Measurements from ENCODE around the gene NPC2. TPM values are rescaled to one million over a fixed set of nuclear protein-coding genes. Genes with fewer than 3 reads are reported as not detected.
"Not testable (repeated sequence)": the region's sequence is repeated elsewhere in the genome, so short reads cannot be mapped to it uniquely, and the experiment has no call there.

Gene NPC2
- total RNA-seq, 1 experiment from 2014 or later: 25.5 TPM

DNA sequence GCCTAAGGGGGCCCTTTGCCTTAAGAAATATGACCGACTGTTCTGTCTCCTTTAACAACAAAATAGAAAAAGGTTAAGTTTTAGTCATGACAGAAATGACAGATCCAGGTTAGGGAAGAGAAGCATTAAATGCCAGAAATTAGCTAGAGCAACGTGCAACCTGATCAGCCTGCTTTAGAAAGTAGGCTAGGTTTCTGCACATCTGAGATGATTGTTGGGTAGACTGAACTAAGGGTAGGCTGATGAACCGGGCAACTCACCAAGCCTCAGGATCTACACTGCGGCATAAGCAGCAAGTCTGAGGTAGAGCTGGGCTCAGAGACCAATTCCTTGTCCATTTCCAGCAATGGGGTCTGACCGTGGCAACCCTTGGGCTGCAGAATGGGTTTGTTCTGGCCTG, 29.4 kb downstream of the NPC2 start:
- Histone ChIP-seq H3K9me3 (no peaks in the 10 kb centered on the region), H3K4me3 (no peak overlapping the region), H3K36me3 (no peaks in the 10 kb centered on the region), H3K27me3 (no peaks in the 10 kb centered on the region)
- no peak for DNase-seq

DNA sequence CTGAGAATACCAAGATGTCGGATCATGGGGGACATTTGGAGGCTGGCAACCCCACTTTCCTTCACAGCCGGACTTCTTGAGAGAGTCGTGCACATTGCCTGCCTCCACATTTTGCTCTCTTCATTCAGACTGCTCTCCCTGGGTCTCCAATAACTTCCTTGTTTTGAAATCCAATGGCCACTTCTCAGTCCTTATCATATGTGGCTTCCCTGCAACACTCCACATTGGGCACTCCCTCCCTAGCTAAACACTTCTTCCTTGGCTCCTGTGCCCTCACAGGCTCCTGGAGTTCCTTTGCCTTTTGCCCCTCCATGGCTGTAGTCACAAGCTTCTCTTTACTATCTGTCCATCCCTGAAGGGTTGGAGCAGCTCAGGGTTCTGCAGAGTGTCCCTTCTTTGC, 30.1 kb downstream of the NPC2 start:
- no peaks in the 10 kb centered on the region for H3K36me3 ChIP-seq
- DNase-seq: no peak
- H3K27me3 ChIP-seq: no peaks in the 10 kb centered on the region
- no peaks in the 10 kb centered on the region for H3K9me3 ChIP-seq
- H3K4me3 ChIP-seq: no peak overlapping the region

DNA sequence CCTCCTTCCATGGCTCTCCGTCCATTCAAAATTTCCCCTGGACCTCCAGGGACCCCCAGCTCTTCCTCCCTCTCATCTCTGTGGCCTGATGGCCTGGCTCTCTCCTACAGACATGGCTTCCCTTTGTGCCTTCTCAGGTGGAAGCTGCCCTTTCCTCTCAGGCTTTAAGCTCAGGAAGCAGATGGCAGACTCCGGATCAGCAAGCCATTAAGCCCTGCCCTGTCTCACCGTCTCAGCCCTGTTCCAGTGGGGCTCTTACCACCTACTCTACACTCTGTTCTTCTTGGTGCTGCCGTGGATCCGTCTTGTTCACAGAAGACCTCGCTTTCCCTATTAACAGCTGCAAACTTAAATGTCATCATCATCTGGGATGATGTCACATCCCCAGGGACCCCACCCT, 33.1 kb downstream of the NPC2 start:
- H3K36me3 ChIP-seq: no peaks in the 10 kb centered on the region
- no peak for DNase-seq
- H3K9me3 ChIP-seq: no peaks in the 10 kb centered on the region
- no peaks in the 10 kb centered on the region for H3K27me3 ChIP-seq
- no peak overlapping the region for H3K4me3 ChIP-seq

DNA sequence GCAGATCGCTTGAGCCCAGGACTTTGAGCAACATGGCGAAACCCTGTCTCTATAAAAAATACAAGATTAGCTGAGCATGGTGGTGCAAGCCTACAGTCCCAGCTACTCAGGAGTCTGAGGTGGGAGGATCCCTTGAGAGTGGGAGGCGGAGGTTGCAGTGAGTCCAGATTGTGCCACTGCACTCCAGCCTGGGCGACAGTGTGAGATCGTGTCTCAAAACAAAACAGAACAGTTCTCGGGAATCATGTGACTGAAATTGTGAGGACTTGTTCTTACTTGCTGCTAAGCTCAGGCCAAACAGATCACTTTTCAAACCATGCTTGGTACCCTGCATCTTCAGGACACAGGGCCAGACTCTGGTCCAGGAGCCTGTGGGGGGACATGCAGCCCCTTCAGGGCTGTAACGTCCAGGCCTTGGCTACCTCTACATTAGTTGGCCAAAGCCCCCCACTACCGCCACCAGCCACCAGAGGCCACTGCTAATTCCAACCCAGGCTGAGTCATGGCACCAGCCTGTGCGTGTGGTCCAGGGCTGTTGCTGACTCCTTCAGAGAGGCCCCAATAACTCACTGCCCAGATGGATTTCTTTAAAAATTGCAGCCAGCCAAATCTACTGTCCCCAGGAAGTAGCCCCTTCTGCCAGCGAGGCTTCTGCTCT, 33.7 kb downstream of the NPC2 start:
- no peaks in the 10 kb centered on the region for H3K9me3 ChIP-seq
- no peaks in the 10 kb centered on the region for H3K27me3 ChIP-seq
- no peak overlapping the region for H3K4me3 ChIP-seq
- no peaks in the 10 kb centered on the region for H3K36me3 ChIP-seq
- DNase-seq: peak; percentile 69

DNA sequence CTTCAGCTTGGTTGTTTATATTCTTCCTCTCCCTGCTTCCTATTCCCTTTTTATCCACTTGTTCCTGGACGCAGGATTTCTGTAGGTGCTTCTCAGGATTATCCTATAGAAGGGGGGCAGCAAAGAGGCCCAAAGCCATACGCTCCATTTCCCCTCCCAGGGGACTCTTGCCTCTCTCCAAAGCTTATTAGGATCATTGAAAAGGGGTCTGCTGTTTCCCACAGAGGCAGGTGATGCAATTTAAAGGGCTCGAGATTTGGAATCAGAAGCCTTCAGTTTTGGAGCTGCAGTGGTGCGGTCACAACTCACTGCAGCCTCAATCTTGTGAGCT, 35.6 kb downstream of the NPC2 start:
- no peak overlapping the region for H3K4me3 ChIP-seq
- H3K36me3 ChIP-seq: no peaks in the 10 kb centered on the region
- no peak for DNase-seq
- H3K9me3 ChIP-seq: no peaks in the 10 kb centered on the region
- H3K27me3 ChIP-seq: no peaks in the 10 kb centered on the region

DNA sequence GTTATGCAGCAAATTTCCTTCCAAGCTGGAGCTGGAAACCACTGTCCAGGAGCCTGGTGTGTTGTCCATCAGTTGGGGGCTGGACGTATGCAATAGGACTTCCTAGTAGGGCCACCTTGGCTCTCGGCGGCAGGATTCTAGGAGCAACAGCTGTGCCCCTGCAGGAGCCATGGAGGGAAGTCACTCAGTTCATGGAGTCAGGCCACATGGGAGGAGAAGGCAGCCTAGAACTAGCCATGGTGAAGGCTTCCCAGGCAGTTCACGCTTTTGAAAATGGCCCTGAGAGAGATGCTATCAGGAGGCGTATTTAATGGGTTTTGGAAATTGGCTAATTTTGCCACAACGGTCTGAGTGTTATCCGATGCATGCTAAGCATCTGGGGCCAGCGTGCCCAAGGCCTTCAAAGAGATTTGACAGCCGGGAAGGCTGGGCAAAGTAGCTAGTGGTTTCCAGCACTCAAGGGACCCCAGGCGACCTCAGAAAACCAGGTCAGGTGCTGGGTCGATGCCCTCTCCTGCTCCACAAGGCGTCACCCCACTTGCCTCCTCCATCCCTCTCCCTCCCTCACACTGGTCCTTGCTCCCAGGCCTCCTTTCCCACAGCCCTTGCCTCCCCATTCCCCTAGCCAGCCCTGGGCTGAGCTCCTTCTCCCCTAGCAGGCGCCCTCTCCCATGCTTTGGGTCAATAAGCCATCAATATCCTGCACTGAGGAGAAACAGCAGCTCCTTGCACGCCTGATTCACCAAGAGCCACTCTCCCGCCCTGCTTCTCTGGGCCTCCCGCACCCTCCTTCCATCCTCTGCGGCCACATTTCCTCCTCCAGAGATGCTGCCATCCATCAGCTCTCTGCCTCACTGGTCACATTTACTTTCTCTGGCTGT, 36.2 kb downstream of the NPC2 start:
- H3K4me3 ChIP-seq: no peak overlapping the region
- H3K27me3 ChIP-seq: no peaks in the 10 kb centered on the region
- H3K36me3 ChIP-seq: no peaks in the 10 kb centered on the region
- no peak for DNase-seq
- H3K9me3 ChIP-seq: no peaks in the 10 kb centered on the region

DNA sequence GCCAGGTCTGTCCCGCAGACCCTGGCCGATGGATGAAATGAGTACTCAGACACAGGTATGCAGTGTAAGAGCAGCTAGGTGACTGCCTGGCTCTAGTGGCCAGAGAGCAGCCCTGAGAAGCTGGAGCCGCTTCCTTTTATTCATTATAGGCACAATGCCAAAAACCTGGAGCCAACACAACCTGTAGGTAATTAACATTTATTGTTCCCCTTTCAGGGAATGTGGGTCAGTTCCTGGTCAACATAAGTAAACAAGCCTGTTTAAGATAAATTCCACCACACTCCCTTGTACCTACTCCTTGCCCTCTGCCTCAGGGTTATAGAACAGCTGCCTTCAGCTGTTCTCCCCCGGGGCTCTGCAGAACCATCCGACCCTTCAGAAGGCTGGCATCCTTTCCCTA, 38.7 kb downstream of the NPC2 start:
- H3K36me3 ChIP-seq, H3K27me3 ChIP-seq, H3K4me3 ChIP-seq, H3K9me3 ChIP-seq, DNase-seq: not testable (repeated sequence)

DNA sequence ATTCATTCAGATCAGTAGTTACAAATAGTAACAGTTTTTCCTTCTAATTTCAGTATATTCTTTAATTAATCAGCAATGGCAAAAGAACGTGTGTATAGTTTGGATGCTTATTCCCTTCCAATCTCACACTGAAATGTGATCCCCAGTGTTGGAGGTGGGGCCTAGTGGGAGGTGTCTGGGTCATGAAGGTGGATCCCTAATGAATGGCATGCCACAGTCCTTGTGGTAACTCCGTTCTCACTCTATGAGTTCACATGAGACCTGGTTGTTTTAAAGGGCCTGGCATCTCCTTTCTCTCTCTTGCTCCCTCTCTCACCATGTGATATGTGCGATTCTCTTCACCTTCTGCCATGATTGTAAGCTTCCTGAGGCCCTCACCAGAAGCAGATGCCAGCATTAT, 48.2 kb downstream of the NPC2 start:
- no peaks in the 10 kb centered on the region for H3K9me3 ChIP-seq
- no peaks in the 10 kb centered on the region for H3K27me3 ChIP-seq
- no peak for DNase-seq
- H3K4me3 ChIP-seq: no peak overlapping the region
- H3K36me3 ChIP-seq: no peaks in the 10 kb centered on the region

DNA sequence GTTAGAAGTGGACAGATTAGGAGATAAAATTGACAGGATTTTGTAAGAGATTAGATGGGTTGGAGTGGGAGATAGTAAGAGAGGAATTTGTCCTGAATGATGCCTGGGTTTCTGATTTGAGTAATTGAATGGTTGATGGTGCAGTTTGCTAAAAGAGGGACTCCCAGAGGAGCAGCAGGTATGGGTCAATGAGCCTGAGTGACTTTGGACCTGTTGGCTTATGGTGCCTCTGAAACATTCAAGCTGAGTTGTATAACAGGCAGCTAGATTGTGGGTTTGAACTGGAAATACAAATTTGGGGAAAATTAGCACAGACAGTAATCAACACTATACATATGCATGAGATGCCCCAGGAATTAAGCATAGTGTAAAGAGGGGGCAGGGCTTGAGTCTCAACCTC, 50.3 kb downstream of the NPC2 start:
- no peak for DNase-seq
- Histone ChIP-seq H3K4me3 (no peak overlapping the region), H3K27me3 (no peaks in the 10 kb centered on the region), H3K9me3 (no peaks in the 10 kb centered on the region), H3K36me3 (no peaks in the 10 kb centered on the region)

DNA sequence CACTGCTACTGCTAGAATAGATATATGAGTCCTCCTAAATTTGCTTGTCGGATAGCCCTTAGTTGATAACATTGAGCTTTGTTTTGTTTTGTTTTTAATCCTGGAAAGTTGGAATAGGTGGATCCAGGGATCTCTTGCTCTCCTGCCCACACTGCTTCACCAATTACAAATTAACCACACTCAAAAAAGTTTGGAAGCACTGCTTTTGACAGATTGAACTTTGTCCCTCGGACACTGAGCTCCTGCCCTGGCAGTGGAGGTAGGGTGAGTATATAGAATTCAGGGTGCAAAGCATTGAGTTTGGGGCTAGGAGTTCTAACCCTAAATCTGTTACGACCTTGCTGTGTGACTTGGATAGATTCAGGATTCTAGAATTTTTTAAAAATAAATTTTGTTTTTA, 52.0 kb downstream of the NPC2 start:
- H3K36me3 ChIP-seq: no peaks in the 10 kb centered on the region
- DNase-seq: no peak
- no peak overlapping the region for H3K4me3 ChIP-seq
- H3K9me3 ChIP-seq: no peaks in the 10 kb centered on the region
- H3K27me3 ChIP-seq: no peaks in the 10 kb centered on the region

DNA sequence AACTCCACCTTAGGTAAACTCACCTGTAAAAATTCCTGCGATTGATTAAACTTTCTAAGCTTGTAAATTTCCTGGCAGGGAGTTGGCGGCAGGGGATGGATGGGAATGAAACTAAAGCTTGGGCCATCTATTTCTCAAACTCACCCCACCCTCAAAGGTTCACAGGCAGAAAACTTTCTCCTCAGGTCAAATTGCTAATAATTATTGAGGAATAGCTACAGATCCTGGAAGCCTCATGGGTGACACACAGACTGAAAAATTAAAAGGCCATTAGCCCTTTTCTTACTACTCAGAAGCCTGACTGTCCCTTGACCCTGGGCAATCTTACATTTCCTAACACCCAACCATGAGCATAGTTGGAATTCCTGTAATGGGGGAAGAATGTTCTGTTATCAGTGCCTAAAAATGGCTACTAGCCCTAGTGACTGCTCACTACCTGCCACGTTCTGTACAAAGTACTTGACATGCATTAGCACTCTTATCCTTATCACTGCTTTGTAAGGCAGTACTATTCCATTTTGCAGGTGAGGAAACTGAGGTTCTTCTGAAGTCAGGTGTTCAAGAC, 54.7 kb downstream of the NPC2 start:
- H3K9me3 ChIP-seq: no peaks in the 10 kb centered on the region
- no peak overlapping the region for H3K4me3 ChIP-seq
- H3K27me3 ChIP-seq: no peaks in the 10 kb centered on the region
- no peaks in the 10 kb centered on the region for H3K36me3 ChIP-seq
- DNase-seq: no peak

DNA sequence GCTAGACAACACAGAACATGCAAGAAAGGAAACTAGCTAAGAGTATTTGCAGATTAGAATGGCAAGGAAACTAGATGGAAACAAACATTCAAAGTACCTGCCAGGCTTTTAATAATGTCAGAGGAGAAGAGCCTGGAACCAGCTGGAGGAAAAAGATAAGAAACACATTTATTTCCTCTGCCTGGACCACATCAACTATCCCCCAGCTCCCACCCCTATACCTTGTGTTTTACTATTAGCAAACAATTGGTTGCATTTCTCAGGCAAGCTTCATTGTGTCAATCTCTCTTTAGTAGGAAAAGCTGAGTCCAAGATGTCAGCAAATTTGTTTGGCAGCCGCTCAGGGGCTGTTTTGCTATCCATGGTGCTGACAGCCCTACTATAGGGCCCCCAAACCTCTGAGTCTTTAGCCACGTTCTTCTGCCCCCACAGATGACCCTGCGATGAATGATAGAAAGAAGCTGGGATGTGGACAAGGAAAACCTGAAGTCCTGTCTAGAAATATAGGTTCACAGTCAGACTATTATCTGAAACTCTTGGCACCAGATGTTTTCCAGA, 55.5 kb downstream of the NPC2 start:
- no peaks in the 10 kb centered on the region for H3K9me3 ChIP-seq
- H3K36me3 ChIP-seq: no peaks in the 10 kb centered on the region
- no peaks in the 10 kb centered on the region for H3K27me3 ChIP-seq
- DNase-seq: no peak
- no peak overlapping the region for H3K4me3 ChIP-seq

DNA sequence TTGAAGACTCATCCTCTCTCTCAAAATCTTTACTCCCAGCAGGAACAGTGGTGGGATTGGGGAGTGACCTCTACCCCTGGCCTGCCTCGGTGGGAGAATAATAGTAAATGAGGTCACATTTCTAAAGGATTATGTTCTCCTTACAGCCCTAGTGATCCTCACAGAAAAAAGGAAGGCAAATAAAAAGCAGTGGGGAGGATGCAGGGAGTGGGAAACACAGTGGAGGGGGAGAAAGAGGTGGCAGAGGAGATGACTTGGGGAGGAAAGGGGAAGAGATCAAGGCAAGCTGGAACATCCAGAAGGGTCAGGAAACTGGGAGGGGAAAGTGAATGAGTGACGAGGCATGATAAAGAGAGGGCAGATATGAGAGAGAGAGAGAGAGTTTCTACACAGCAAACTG, 58.8 kb downstream of the NPC2 start:
- H3K9me3 ChIP-seq: no peaks in the 10 kb centered on the region
- H3K4me3 ChIP-seq: no peak overlapping the region
- no peak for DNase-seq
- H3K27me3 ChIP-seq: no peaks in the 10 kb centered on the region
- no peaks in the 10 kb centered on the region for H3K36me3 ChIP-seq

DNA sequence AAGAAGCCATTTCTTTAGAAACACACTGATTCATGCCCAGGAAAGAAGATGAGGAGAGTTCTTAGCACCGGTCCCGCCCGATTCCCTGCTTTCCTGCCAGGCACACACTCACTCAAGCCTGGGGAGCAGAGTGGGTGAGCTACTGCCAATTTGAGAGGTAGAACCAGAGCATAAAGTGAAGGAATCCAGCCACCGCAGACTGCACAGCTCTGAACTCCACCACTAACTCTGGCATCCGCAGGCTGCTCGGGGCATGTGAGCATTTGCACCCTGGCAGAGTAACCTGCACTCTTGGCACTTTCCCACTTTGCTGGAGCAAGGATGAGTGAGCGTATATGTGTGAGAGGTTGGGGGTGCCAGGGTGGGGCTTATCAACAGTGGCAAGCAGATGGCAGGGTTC, 63.1 kb downstream of the NPC2 start:
- DNase-seq: no peak
- Histone ChIP-seq H3K27me3 (peaks cover 3% of the 10 kb centered on the region; the same call in 1 of the 2 replicates), H3K9me3 (no peaks in the 10 kb centered on the region)

More for the DNA sequence above, 63.1 kb downstream of the NPC2 start:
- no peaks in the 10 kb centered on the region for H3K36me3 ChIP-seq
- H3K4me3 ChIP-seq: no peak overlapping the region
